Heart left ventricle (tissue), 13 donors: ENCODE data around the gene SLC19A3.

ENCODE experiments used
- CTCF ChIP-seq, 12 donors: fragments of 200-600 bp; sonication (generic) in 4 of 12; IDR thresholded peaks; one replicate each; pipeline versions ENCODE4 v1.5.0 to v1.8.0; 2018 to 2022; ENCODE audit warnings: antibody characterized with exemption in 12 of 12, mild to moderate bottlenecking in 5 of 12
- POLR2A ChIP-seq, 2 donors: fragments of 450-650 bp; IDR thresholded peaks; one replicate each; pipeline ENCODE4 v1.6.1; 2017; ENCODE audit warnings: antibody characterized with exemption in 2 of 2, mild to moderate bottlenecking in 2 of 2, moderate library complexity in 2 of 2
- donor health status: ischemic (EF 13 %, LVEDD 7.1; RV severe dilation, severe dysfunction).
- donor health status: DM: no; HTN: yes; CAD: no.
- donor health status: DM: no; HTN: no; CAD: no.
- donor health status: ischemic (EF 25% LVEDD 6.9; RV normal size, moderate dysfunction).
- donor health status: ischemic (EF 25% LVEDD 5.7; RV mildly dilated, moderate dysfunction).
- donor health status: ischemic (EF 35%, LVEDD 5.7; RV mildly dilated, moderate dysfunction).
- donor health status: nonischemic (EF 11% LVEDD 7.7; RV severe dilation, severe dysfunction).
- donor health status: DM: yes; HTN: yes; CAD: no.
- donor health status: PGD.
- donor health status: ischemic (EF 29% LVEDD 5.4; RV normal size, mild dysfunction).
- donor health status: nonischemic (EF 23%, LVEDD 6.1; RV moderate dilation, normal function).

- no peak for TF ChIP-seq POLR2A (IDR thresholded peaks at IDR 0.05)
- no peak for TF ChIP-seq CTCF (IDR thresholded peaks at IDR 0.05)
These were observed 83.6 kb downstream of the SLC19A3 start for GRCh38 chr2:227634201-227634600.
